H1 (cell line): ENCODE data around the gene SSR1. TPM values are rescaled to one million over a fixed set of nuclear protein-coding genes. Genes with fewer than 3 reads are reported as not detected.

Experiments
- CTCF ChIA-PET: fragments of 300-600 bp; sonication (Branson Sonifier 250); formaldehyde crosslinking; loops from one replicate; lab custom pipeline; 2021; ENCODE audit not compliant: partially characterized antibody; lab: Charles Lee
- POLR2A ChIA-PET: fragments of 300-600 bp; sonication (Branson Sonifier 250); formaldehyde crosslinking; loops from one replicate; lab custom pipeline; 2021; ENCODE audit warnings: inconsistent platforms; ENCODE audit not compliant: partially characterized antibody; lab: Charles Lee
- DNase-seq, 2 experiments: peaks; one replicate each; pipeline versions ENCODE4 v3.0.0 to v3.0.0-alpha.2; 2010 to 2022; ENCODE audit warnings: low spot score in 2 of 2, low read depth in 1 of 2, mixed read lengths in 1 of 2
- FAIRE-seq: peaks from 2 replicates; lab custom pipeline; 2011; peaks lifted over from hg19 to GRCh38; lab: Jason Lieb, UNC
- H2AFZ ChIP-seq: 2 replicates; pipeline ENCODE4 v1.8.1; 2012; ENCODE audit warnings: low read length, inconsistent platforms
- H2AK5ac ChIP-seq: 2 replicates; pipeline ENCODE4 v1.6.1; 2013; ENCODE audit warnings: low read depth, low read length
- H2BK120ac ChIP-seq: replicated peaks from 2 replicates; pipeline ENCODE3; 2013; ENCODE audit warnings: low read depth, low read length, inconsistent platforms
- H2BK12ac ChIP-seq: 2 replicates; pipeline ENCODE4 v1.6.1; 2013; ENCODE audit warnings: low read depth, low read length
- H2BK15ac ChIP-seq: 2 replicates; pipeline ENCODE4 v1.6.1; 2013; ENCODE audit warnings: low read length
- H2BK20ac ChIP-seq: 2 replicates; pipeline ENCODE4 v1.6.1; 2013; ENCODE audit warnings: low read length
- H2BK5ac ChIP-seq: 2 replicates; pipeline ENCODE4 v1.6.1; 2013; ENCODE audit warnings: low read depth, low read length
- H3K14ac ChIP-seq: 2 replicates; pipeline ENCODE4 v1.6.1; 2013; ENCODE audit warnings: inconsistent platforms; ENCODE audit not compliant: insufficient read length
- H3K18ac ChIP-seq: 2 replicates; pipeline ENCODE4 v1.6.1; 2013; ENCODE audit warnings: low read length; ENCODE audit errors: extremely low read depth
- H3K23ac ChIP-seq: 2 replicates; pipeline ENCODE4 v1.6.1; 2013; ENCODE audit warnings: inconsistent platforms; ENCODE audit not compliant: insufficient read length
- H3K23me2 ChIP-seq: 2 replicates; pipeline ENCODE4 v1.6.1; 2013; ENCODE audit warnings: low read depth, low read length
- H3K27ac ChIP-seq: 2 replicates; pipeline ENCODE4 v1.6.1; 2011; ENCODE audit warnings: low read depth, low read length, inconsistent platforms
- H3K27me3 ChIP-seq, 4 experiments: replicated peaks in 1 of 4; 1 replicate in 1 of 4; 2 replicates in 3 of 4; pipeline versions ENCODE4 v1.6.1 to v1.8.1; 2011 to 2013; ENCODE audit warnings: low read length in 3 of 4, mild to moderate bottlenecking in 3 of 4, inconsistent platforms in 2 of 4, mixed read lengths in 2 of 4, moderate library complexity in 1 of 4; ENCODE audit not compliant: control insufficient read depth in 3 of 4, insufficient read depth in 3 of 4; ENCODE audit errors: extremely low read depth in 1 of 4
- H3K36me3 ChIP-seq, 4 experiments: 2 replicates each; pipeline versions ENCODE4 v1.6.1 to v1.8.1; 2011 to 2013; ENCODE audit warnings: mild to moderate bottlenecking in 4 of 4, low read length in 3 of 4, moderate library complexity in 2 of 4, control low read depth in 1 of 4, inconsistent platforms in 1 of 4; ENCODE audit not compliant: insufficient read depth in 4 of 4, control insufficient read depth in 2 of 4
- H3K4ac ChIP-seq: replicated peaks from 2 replicates; pipeline ENCODE3; 2013; ENCODE audit warnings: low read length, low read depth, mixed read lengths, inconsistent platforms; ENCODE audit not compliant: insufficient read length
- H3K4me1 ChIP-seq, 4 experiments: replicated peaks in 1 of 4; 1 replicate in 1 of 4; 2 replicates in 3 of 4; pipeline versions ENCODE4 v1.6.1 to v1.8.1; 2011 to 2013; ENCODE audit warnings: low read length in 3 of 4, inconsistent platforms in 2 of 4, mixed read lengths in 1 of 4; ENCODE audit not compliant: insufficient read depth in 4 of 4, control insufficient read depth in 3 of 4
- H3K4me2 ChIP-seq, 2 experiments: 2 replicates each; pipeline versions ENCODE4 v1.6.1 to v1.8.1; 2011 to 2013; ENCODE audit warnings: low read depth in 2 of 2, low read length in 2 of 2, control low read depth in 1 of 2, inconsistent platforms in 1 of 2, mild to moderate bottlenecking in 1 of 2; ENCODE audit not compliant: insufficient read depth in 1 of 2
- H3K4me3 ChIP-seq, 4 experiments: fragments of 200-600, 300-600 bp in 1 of 4; sonication (generic), shearing (Covaris generic), sonication (Bioruptor Twin) in 1 of 4; 2 replicates each; pipeline versions ENCODE4 v1.5.1 to v1.8.1; 2011 to 2016; ENCODE audit warnings: low read length in 4 of 4, low read depth in 3 of 4, control low read depth in 2 of 4, inconsistent platforms in 2 of 4, mild to moderate bottlenecking in 2 of 4, mixed read lengths in 1 of 4, moderate library complexity in 1 of 4; ENCODE audit not compliant: insufficient read depth in 2 of 4; ENCODE audit errors: extremely low read depth in 1 of 4
- H3K56ac ChIP-seq: replicated peaks from 2 replicates; pipeline ENCODE3; 2013; ENCODE audit warnings: low read depth, mild to moderate bottlenecking, mixed read lengths, low read length, inconsistent platforms; ENCODE audit not compliant: insufficient read length
- H3K79me1 ChIP-seq: 2 replicates; pipeline ENCODE4 v1.6.1; 2013; ENCODE audit warnings: low read depth, low read length, control low read depth
- H3K79me2 ChIP-seq, 2 experiments: 2 replicates each; pipeline versions ENCODE4 v1.6.1 to v1.8.1; 2012 to 2013; ENCODE audit warnings: low read length in 2 of 2, mild to moderate bottlenecking in 2 of 2, inconsistent platforms in 1 of 2; ENCODE audit not compliant: insufficient read depth in 2 of 2, control insufficient read depth in 1 of 2
- H3K9ac ChIP-seq, 4 experiments: replicated peaks in 1 of 4; 1 replicate in 1 of 4; 2 replicates in 3 of 4; pipeline versions ENCODE4 v1.6.1 to v1.8.1; 2011 to 2013; ENCODE audit warnings: low read depth in 3 of 4, low read length in 3 of 4, control low read depth in 2 of 4, mild to moderate bottlenecking in 2 of 4, moderate library complexity in 2 of 4, inconsistent platforms in 1 of 4; ENCODE audit errors: extremely low read depth in 1 of 4
- H3K9me3 ChIP-seq, 2 experiments: 2 replicates each; pipeline versions ENCODE4 v1.6.1 to v1.8.1; 2012 to 2013; ENCODE audit warnings: mild to moderate bottlenecking in 2 of 2, moderate library complexity in 2 of 2, control low read depth in 1 of 2, inconsistent platforms in 1 of 2, low read depth in 1 of 2, low read length in 1 of 2, mixed read lengths in 1 of 2; ENCODE audit not compliant: insufficient read depth in 2 of 2
- H4K20me1 ChIP-seq, 2 experiments: replicated peaks in 1 of 2; 2 replicates each; pipeline versions ENCODE3 to v1.8.1; 2011 to 2013; ENCODE audit warnings: inconsistent platforms in 2 of 2, low read length in 2 of 2, mild to moderate bottlenecking in 1 of 2; ENCODE audit not compliant: insufficient read depth in 2 of 2, control insufficient read depth in 1 of 2
- H4K5ac ChIP-seq: 2 replicates; pipeline ENCODE4 v1.6.1; 2013; ENCODE audit warnings: low read length, low read depth, mixed read lengths, inconsistent platforms; ENCODE audit not compliant: insufficient read length
- H4K8ac ChIP-seq: 2 replicates; pipeline ENCODE4 v1.8.0; 2013; ENCODE audit warnings: mild to moderate bottlenecking, moderate library complexity, low read length, inconsistent platforms; ENCODE audit not compliant: insufficient read depth; ENCODE audit errors: extremely low read depth
- H4K91ac ChIP-seq: replicated peaks from 2 replicates; pipeline ENCODE3; 2013; ENCODE audit warnings: low read length, mixed read lengths, inconsistent platforms; ENCODE audit not compliant: insufficient read length
- BACH1 ChIP-seq: IDR thresholded peaks from 2 replicates; pipeline ENCODE4 v1.6.1; 2012; ENCODE audit warnings: low read length, improper control_type of control experiment
- E2F6 ChIP-seq: IDR thresholded peaks from 2 replicates; pipeline ENCODE4 v1.6.1; 2012; ENCODE audit warnings: inconsistent platforms
- JUND ChIP-seq: IDR thresholded peaks from 2 replicates; pipeline ENCODE4 v1.6.1; 2011; ENCODE audit warnings: mild to moderate bottlenecking, improper control_type of control experiment, low read length
- MAX ChIP-seq: IDR thresholded peaks from 2 replicates; pipeline ENCODE4 v1.6.1; 2012; ENCODE audit warnings: inconsistent platforms
- POLR2A ChIP-seq, 2 experiments: IDR thresholded peaks; 1 replicate in 1 of 2; 2 replicates in 1 of 2; pipeline ENCODE4 v1.6.1; 2011; ENCODE audit warnings: low read depth in 2 of 2, low read length in 2 of 2, mild to moderate bottlenecking in 2 of 2; ENCODE audit errors: control extremely low read depth in 1 of 2
- RAD21 ChIP-seq, 2 experiments: IDR thresholded peaks in 1 of 2; conservative IDR thresholded peaks in 1 of 2; 2 replicates each; pipeline ENCODE4 v1.6.1; 2011; ENCODE audit warnings: low read depth in 2 of 2, low read length in 2 of 2, improper control_type of control experiment in 1 of 2, inconsistent platforms in 1 of 2, mild to moderate bottlenecking in 1 of 2, moderate library complexity in 1 of 2
- RBBP5 ChIP-seq: IDR thresholded peaks from 2 replicates; pipeline ENCODE4 v1.7.1; 2012; ENCODE audit warnings: low read depth, mild to moderate bottlenecking, inconsistent platforms, low read length, moderate library complexity, borderline replicate concordance
- SAP30 ChIP-seq: fragments of 300-600 bp; sonication (generic); IDR thresholded peaks from 2 replicates; pipeline ENCODE4 v1.7.1; 2012; ENCODE audit warnings: low read length, moderate library complexity, mild to moderate bottlenecking, inconsistent platforms; ENCODE audit not compliant: insufficient read depth, insufficient replicate concordance
- SIN3A ChIP-seq, 2 experiments: IDR thresholded peaks in 1 of 2; conservative IDR thresholded peaks in 1 of 2; 2 replicates each; pipeline ENCODE4 v1.6.1; 2011 to 2012; ENCODE audit warnings: low read length in 2 of 2, improper control_type of control experiment in 1 of 2, low read depth in 1 of 2, mild to moderate bottlenecking in 1 of 2
- YY1 ChIP-seq: IDR thresholded peaks from 2 replicates; pipeline ENCODE4 v1.6.1; 2011; ENCODE audit warnings: low read depth, mild to moderate bottlenecking, low read length
- WGBS, 2 experiments: shearing (Covaris generic) in 1 of 2; methylation state at CpG; one replicate each; pipeline versions ENCODE4 v1.1.6 to v1.1.7; 2013 to 2015; ENCODE audit warnings: low lambda C conversion rate in 2 of 2, mixed read lengths in 2 of 2, inconsistent platforms in 1 of 2, low coverage in 1 of 2, missing lambda C conversion rate in 1 of 2; ENCODE audit not compliant: insufficient replicate concordance in 2 of 2, insufficient coverage in 1 of 2, insufficient read length in 1 of 2; ENCODE audit errors: extremely low coverage in 1 of 2, missing lambda C conversion rate in 1 of 2; 5-methylcytosine and 5-hydroxymethylcytosine counted together
- polyA plus RNA-seq, 7 experiments: library from polyadenylated mRNA; depleted of rRNA in 3 of 7; stranded (reverse) in 5 of 7; unstranded in 2 of 7; fragments of >200 nt in 5 of 7; fragments of 200-250 nt in 2 of 7; gene quantifications; 1 replicate in 5 of 7; 2 replicates in 1 of 7; 4 replicates in 1 of 7; pipeline versions ENCODE4 v1.2.1 to v1.2.3, GENCODE V29; 2011 to 2013; ENCODE audit warnings: missing spikeins in 2 of 7, mixed read lengths in 2 of 7
- total RNA-seq: library from RNA; stranded (reverse); fragmentation: NEBNext Ultra II Directional; extraction: Animal tissue kit (Norgen Biotek cat#: 25700); gene quantifications from 2 replicates; pipeline ENCODE4 v1.2.1, GENCODE V29; 2021

Gene SSR1
- total and polyA plus RNA-seq, 2 of the 8 experiments (the other 6 are each of a cell fraction or from before 2014, with no cell fraction given) = 26.6 to 117 TPM

GRCh38 chr6:7261852-7262461 lies 51.0 kb downstream of the SSR1 start:
- Histone ChIP-seq H4K5ac (no peak overlapping the region), H3K4me1 (peaks cover 0 to 16% (median 11%) of the 10 kb centered on the region in 4 experiments; a peak in 6 of 7 replicates), H3K23me2 (peaks cover 14% of the 10 kb centered on the region), H3K4me3 (peak overlapping the region; percentile 50 to 70 (median 60)), H4K91ac (no peak overlapping the region), H3K27ac (0 out of 2 replicates have a peak overlapping the region, but pooled peaks have one; percentile 62), H3K27me3 (no peaks in the 10 kb centered on the region), H2AK5ac (no peak overlapping the region), H3K56ac (no peak overlapping the region), H2BK120ac (no peak overlapping the region), H3K79me2 (no peaks in the 10 kb centered on the region), H4K20me1 (no peaks in the 10 kb centered on the region), H3K14ac (no peak overlapping the region), H3K79me1 (no peaks in the 10 kb centered on the region), H3K9ac (peak overlapping the region in 3 of 4 experiments; percentile 52 to 62 (median 62); a peak in 4 of 7 replicates), H3K23ac (no peak overlapping the region), H2AFZ (peak overlapping the region; percentile 76), H4K8ac (peak overlapping the region; percentile 93; the same call in 1 of the 2 replicates), H3K36me3 (no peaks in the 10 kb centered on the region), H2BK20ac (no peak overlapping the region), H2BK12ac (peak overlapping the region; percentile 29; the same call in 1 of the 2 replicates), H3K18ac (0 out of 2 replicates have a peak overlapping the region, but pooled peaks have one; percentile 14), H2BK15ac (no peak overlapping the region), H2BK5ac (peak overlapping the region; percentile 81), H3K4me2 (peak overlapping the region; percentile 88 to 99), H3K4ac (no peak overlapping the region), H3K9me3 (no peaks in the 10 kb centered on the region)
- CTCF ChIA-PET = interaction anchor here (0.9 to 3.6 kb wide), 6 partner anchors 13 to 585 kb away, joined by 3 to 36 read pairs (median 6); no protein-coding TSS in a partner anchor
- POLR2A ChIA-PET = interaction anchor here (0.8 to 1.9 kb wide), 4 partner anchors 13 to 567 kb away, joined by 3 to 4 read pairs (median 4); no protein-coding TSS in a partner anchor
- DNase-seq (peak in 1 of 2 experiments; percentile 86), FAIRE-seq (no peak)
- 18% methylated on average over 13 of the region's 13 CpGs; no CpG with 5 or more reads in 1 of the 2 experiments for WGBS, 2 experiments
- TF ChIP-seq JUND (no peak), SAP30 (peak; percentile 13), RBBP5 (0 out of 2 replicates have a peak, but pooled peaks have one; percentile 9), YY1 (0 out of 2 replicates have a peak, but pooled peaks have one; percentile 16), POLR2A (IDR thresholded peaks at IDR 0.05; ENCODE audit: control extremely low read depth in 1 of 2, low read depth in 2 of 2, low read length in 2 of 2) (peak in 1 of 2 experiments; percentile 18; a peak in 1 of 3 replicates), E2F6 (peak; percentile 62; the same call in 1 of the 2 replicates), RAD21 (IDR thresholded peaks at IDR 0.05 in 1 of 2, conservative IDR thresholded peaks at IDR 0.05 in 1 of 2; ENCODE audit: low read depth in 2 of 2, low read length in 2 of 2) (no peak), BACH1 (no peak), MAX (peak; percentile 53; the same call in 1 of the 2 replicates), SIN3A (conservative IDR thresholded peaks at IDR 0.05 in 1 of 2, IDR thresholded peaks at IDR 0.05 in 1 of 2; ENCODE audit: low read depth in 1 of 2, low read length in 2 of 2) (0 out of 4 replicates have a peak, but pooled peaks of 1 of the 2 experiments have one; percentile 0)
